Stimulated activated effector memory CD8-positive, alpha-beta T cell treated with anti-CD3 and anti-CD28 coated beads, Interleukin-12 subunit alpha, Interleukin-12 subunit beta, amount 100 ng/mL, for 72 hours (primary cell): ENCODE results near the gene NBPF4.
"Not testable (repeated sequence)": the region's sequence is repeated elsewhere in the genome, so short reads cannot be mapped to it uniquely, and the experiment has no call there.

Source experiments
- ATAC-seq: fragments of 150-1000 bp; cut with Tn5 transposase; 2 replicates; pipeline ENCODE4 v1.10.0; 2021
- DNase-seq, 2 donors: peaks; one replicate each; pipeline ENCODE4 v3.0.0; 2021 to 2022; ENCODE audit warnings: low spot score in 2 of 2
- H3K27ac Mint-ChIP-seq: one replicate; pipeline ENCODE4 v1.8.0; 2022; ENCODE audit warnings: mild to moderate bottlenecking, mixed read lengths
- H3K36me3 Mint-ChIP-seq: one replicate; pipeline ENCODE4 v1.8.0; 2022; ENCODE audit warnings: mild to moderate bottlenecking, mixed read lengths
- H3K4me1 Mint-ChIP-seq: one replicate; pipeline ENCODE4 v1.8.0; 2022; ENCODE audit warnings: mixed read lengths
- H3K4me3 Mint-ChIP-seq: one replicate; pipeline ENCODE4 v1.8.0; 2022; ENCODE audit warnings: mild to moderate bottlenecking, mixed read lengths
- H3K9me3 Mint-ChIP-seq: one replicate; pipeline ENCODE4 v1.8.0; 2022; ENCODE audit warnings: mixed read lengths

The NBPF4 gene

GRCh38 chr1:108223226-108223625, 20.6 kb downstream of the NBPF4 start:
- not testable (repeated sequence) for ATAC-seq, H3K9me3 Mint-ChIP-seq, DNase-seq, H3K27ac Mint-ChIP-seq, H3K4me1 Mint-ChIP-seq, H3K36me3 Mint-ChIP-seq, H3K4me3 Mint-ChIP-seq

- DNase-seq, ATAC-seq, H3K4me3 Mint-ChIP-seq, H3K9me3 Mint-ChIP-seq, H3K36me3 Mint-ChIP-seq, H3K4me1 Mint-ChIP-seq, H3K27ac Mint-ChIP-seq: not testable (repeated sequence)
Observed at GRCh38 chr1:108217515-108218174, 26.2 kb downstream of the NBPF4 start.

- not testable (repeated sequence) for ATAC-seq, H3K4me3 Mint-ChIP-seq, DNase-seq, H3K9me3 Mint-ChIP-seq, H3K27ac Mint-ChIP-seq, H3K4me1 Mint-ChIP-seq, H3K36me3 Mint-ChIP-seq
Observed at GRCh38 chr1:108217007-108217406, 26.9 kb downstream of the NBPF4 start.

GRCh38 chr1:108216028-108216890, 27.6 kb downstream of the NBPF4 start:
- not testable (repeated sequence) for ATAC-seq, H3K4me3 Mint-ChIP-seq

DNA sequence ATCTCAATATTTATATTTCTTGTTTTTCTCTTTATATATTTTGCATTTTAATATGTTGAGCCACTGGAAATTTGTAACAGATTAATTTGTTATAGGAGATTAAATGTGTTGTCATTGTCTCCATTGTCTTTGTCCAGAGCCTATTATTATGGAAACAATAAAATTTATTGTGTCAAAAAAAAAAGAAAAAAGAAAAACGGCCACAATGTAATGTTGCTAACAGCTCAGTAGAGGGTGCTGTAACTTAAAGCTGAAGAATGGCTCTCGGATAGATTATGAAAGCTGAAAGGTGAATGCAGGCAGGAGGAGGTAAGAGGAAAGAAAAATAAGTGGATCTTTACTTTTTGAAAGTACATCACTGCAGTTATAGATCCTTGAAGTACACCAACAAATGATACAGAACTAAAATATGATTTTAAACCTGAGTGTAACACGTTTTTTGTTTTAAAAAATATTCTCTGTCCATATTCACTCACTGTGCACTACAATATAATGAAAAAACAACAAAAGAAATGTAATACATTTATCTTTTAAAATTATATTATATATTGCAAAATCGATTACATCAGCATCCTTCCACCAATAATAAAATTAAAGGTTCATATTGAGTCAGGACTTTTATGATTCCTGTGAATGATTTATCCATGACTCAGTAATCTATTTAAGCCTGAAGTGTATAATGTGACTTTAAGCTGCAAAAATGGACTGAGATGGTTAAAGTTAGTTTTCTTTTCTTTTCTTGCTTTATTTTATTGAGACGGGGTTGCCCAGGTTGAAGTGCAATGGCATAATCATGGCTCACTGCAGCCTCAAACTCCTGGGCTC, 29.0 kb downstream of the NBPF4 start:
- not testable (repeated sequence) for H3K36me3 Mint-ChIP-seq, H3K27ac Mint-ChIP-seq, DNase-seq, H3K4me1 Mint-ChIP-seq, H3K4me3 Mint-ChIP-seq, H3K9me3 Mint-ChIP-seq, ATAC-seq

More at GRCh38 chr1:108216028-108216890, 27.6 kb downstream of the NBPF4 start:
- not testable (repeated sequence) for H3K4me1 Mint-ChIP-seq, DNase-seq, H3K9me3 Mint-ChIP-seq, H3K27ac Mint-ChIP-seq, H3K36me3 Mint-ChIP-seq

DNA sequence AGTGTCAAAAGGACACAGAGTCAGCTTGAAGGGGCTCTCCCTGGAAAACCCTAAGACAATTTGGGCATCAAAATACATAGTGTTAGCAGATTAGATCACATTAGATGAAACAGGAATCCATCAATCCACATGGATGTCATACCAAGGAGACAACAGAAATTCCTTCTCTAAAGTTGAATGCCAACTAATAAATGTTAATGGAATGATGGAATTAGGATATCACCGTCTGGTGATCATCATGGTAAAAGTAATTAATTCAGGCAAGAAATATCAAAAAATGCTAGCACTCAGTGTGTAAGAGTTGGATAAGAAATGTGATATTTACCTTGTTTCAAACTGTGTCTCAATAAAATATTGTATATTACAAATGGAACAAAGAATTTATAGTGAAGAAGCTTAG, 32.9 kb downstream of the NBPF4 start:
- Mint-ChIP-seq H3K4me3 (no peak overlapping the region), H3K27ac (no peak overlapping the region), H3K9me3 (no peaks in the 10 kb centered on the region), H3K36me3 (no peaks in the 10 kb centered on the region), H3K4me1 (peaks cover 5% of the 10 kb centered on the region)
- ATAC-seq (no peak), DNase-seq (no peak)

DNA sequence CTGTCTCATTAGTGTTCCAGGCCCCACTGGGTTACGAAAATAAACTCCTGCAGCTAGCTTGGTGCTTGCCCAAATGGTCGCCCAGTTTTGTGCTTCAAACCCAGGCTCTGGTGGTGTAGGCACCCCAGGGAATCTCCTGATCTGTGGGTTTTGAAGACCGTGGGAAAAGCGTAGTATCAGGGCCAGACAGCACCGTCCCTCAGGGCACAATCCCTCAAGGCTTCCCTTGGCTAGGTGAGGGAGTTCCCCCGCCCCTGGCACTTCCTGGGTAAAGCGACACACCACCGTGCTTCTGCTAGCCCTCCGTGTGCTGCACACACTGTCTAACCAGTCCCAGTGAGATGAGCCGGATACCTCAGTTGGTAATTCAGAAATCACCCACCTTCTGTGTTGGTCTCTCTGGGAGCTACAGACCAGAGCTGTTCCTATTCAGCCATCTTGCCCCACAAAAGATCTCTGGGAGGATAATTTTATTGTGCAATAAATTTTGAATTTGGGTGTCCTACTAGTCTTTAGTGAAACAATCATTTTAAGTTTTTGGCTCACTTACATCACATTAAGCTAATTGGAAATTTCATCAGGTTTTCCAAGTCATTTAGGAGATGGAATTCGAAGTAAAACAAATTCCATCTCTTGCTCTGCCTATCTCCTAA, 34.3 kb downstream of the NBPF4 start:
- no peaks in the 10 kb centered on the region for H3K36me3 Mint-ChIP-seq
- H3K4me1 Mint-ChIP-seq, result peaks cover 5% of the 10 kb centered on the region
- peak; percentile 54 for ATAC-seq
- H3K9me3 Mint-ChIP-seq, result no peaks in the 10 kb centered on the region
- DNase-seq, result no peak
- no peak overlapping the region for H3K4me3 Mint-ChIP-seq
- H3K27ac Mint-ChIP-seq, result no peak overlapping the region

GRCh38 chr1:108208724-108209446, 35.0 kb downstream of the NBPF4 start:
- Mint-ChIP-seq H3K4me3 (no peak overlapping the region), H3K27ac (no peak overlapping the region)
- no peak for ATAC-seq

DNA sequence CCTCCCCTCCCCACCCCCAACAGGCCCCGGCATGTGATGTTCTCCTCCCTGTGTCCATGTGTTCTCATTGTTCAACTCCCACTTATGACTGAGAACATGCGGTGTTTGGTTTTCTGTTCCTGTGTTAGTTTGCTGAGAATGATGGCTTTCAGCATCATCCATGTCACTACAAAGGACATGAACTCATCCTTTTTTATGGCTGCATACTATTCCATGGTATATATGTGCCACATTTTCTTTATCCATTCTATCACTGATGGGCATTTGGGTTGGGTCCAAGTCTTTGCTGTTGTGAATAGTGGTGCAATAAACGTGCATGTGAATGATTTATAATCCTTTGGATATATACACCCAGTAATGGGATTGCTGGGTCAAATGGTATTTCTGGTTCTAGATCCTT, 40.3 kb downstream of the NBPF4 start:
- not testable (repeated sequence) for H3K36me3 Mint-ChIP-seq, H3K27ac Mint-ChIP-seq, H3K4me1 Mint-ChIP-seq, H3K4me3 Mint-ChIP-seq, H3K9me3 Mint-ChIP-seq, ATAC-seq, DNase-seq

More at GRCh38 chr1:108208724-108209446, 35.0 kb downstream of the NBPF4 start:
- H3K36me3 Mint-ChIP-seq, result no peaks in the 10 kb centered on the region
- no peak for DNase-seq
- H3K4me1 Mint-ChIP-seq, result peaks cover 5% of the 10 kb centered on the region
- no peaks in the 10 kb centered on the region for H3K9me3 Mint-ChIP-seq

DNA sequence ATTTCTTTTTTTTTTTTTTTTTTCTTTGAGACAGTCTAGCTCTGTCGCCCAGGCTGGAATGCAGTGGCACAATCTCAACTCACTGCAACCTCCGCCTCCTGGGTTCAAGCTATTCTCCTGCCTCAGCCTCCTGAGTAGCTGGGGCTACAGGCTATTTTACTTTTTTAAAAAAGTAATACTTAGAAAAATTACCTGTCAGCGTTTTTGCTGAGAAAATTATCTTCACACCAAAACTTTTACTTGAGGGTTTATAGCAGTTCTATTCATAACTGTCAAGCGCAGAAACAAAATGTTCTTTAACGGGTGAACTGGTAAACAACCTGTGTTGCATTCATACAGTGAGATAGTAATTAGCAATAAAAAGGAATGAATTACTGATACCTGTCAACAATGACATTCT, 42.2 kb downstream of the NBPF4 start:
- Mint-ChIP-seq H3K9me3 (no peaks in the 10 kb centered on the region), H3K27ac (no peak overlapping the region), H3K36me3 (no peaks in the 10 kb centered on the region), H3K4me1 (peaks cover 19% of the 10 kb centered on the region), H3K4me3 (peak overlapping the region; percentile 86)
- DNase-seq (no peak), ATAC-seq (no peak)

GRCh38 chr1:108200687-108201051, 43.2 kb downstream of the NBPF4 start:
- Mint-ChIP-seq H3K4me1 (peaks cover 23% of the 10 kb centered on the region), H3K4me3 (peak overlapping the region; percentile 86), H3K36me3 (no peaks in the 10 kb centered on the region), H3K27ac (peak overlapping the region; percentile 88), H3K9me3 (no peaks in the 10 kb centered on the region)
- ATAC-seq, result peak; percentile 72
- no peak for DNase-seq

GRCh38 chr1:108199781-108200686, 43.8 kb downstream of the NBPF4 start, which contains the start of gene SLC25A24:
Gene SLC25A24, minus strand, starts transcription at chr1:108200343. Its CDS starts 205 bp downstream, at chr1:108200138.
- H3K9me3 Mint-ChIP-seq, result no peaks in the 10 kb centered on the region
- peaks cover 23% of the 10 kb centered on the region for H3K4me1 Mint-ChIP-seq
- DNase-seq (peak; percentile 63 to 81), ATAC-seq (peak; percentile 98)
- H3K4me3 Mint-ChIP-seq, result peak within 1 kb of the TSS; percentile 86
- peaks cover 5% of the 10 kb centered on the region for H3K36me3 Mint-ChIP-seq
- peak within 1 kb of the TSS; percentile 88 for H3K27ac Mint-ChIP-seq

GRCh38 chr1:108199201-108199691, 44.6 kb downstream of the NBPF4 start:
- H3K36me3 Mint-ChIP-seq, result peaks cover 8% of the 10 kb centered on the region
- DNase-seq (no peak), ATAC-seq (no peak)
- peak overlapping the region; percentile 88 for H3K27ac Mint-ChIP-seq
- H3K4me1 Mint-ChIP-seq, result peaks cover 23% of the 10 kb centered on the region
- peak overlapping the region; percentile 86 for H3K4me3 Mint-ChIP-seq
- H3K9me3 Mint-ChIP-seq, result no peaks in the 10 kb centered on the region
